CD4-positive, alpha-beta T cell treated with Interferon gamma for 1 hour (primary cell): ENCODE data around the gene FYN.
A peak's percentile ranks its signal among the peaks of the same experiment; 100 is the strongest.
"Not testable (repeated sequence)": the region's sequence is repeated elsewhere in the genome, so short reads cannot be mapped to it uniquely, and the experiment has no call there.

Experiments used
- DNase-seq: peaks from one replicate; pipeline ENCODE4 v3.0.0-alpha.2; 2020

The FYN gene

GRCh38 chr6:111648100-111648499 lies 225.2 kb downstream of the FYN start:
- no peak for DNase-seq

- no peak for DNase-seq
These were observed 226.3 kb downstream of the FYN start for GRCh38 chr6:111646942-111647341.

GRCh38 chr6:111646034-111646433 lies 227.2 kb downstream of the FYN start:
- DNase-seq = no peak

- DNase-seq = no peak
These were observed 228.3 kb downstream of the FYN start for GRCh38 chr6:111644893-111645430.

- peak; percentile 28 for DNase-seq
These were observed 230.6 kb downstream of the FYN start for GRCh38 chr6:111642463-111643158.

GRCh38 chr6:111639266-111639665 lies 234.0 kb downstream of the FYN start:
- no peak for DNase-seq

GRCh38 chr6:111634981-111635380 lies 238.3 kb downstream of the FYN start:
- DNase-seq = not testable (repeated sequence)

- DNase-seq = no peak
These were observed 239.4 kb downstream of the FYN start for GRCh38 chr6:111633822-111634221.

- DNase-seq = no peak
These were observed 240.6 kb downstream of the FYN start for GRCh38 chr6:111632468-111633247.

GRCh38 chr6:111631903-111632460 lies 241.3 kb downstream of the FYN start:
- no peak for DNase-seq

- DNase-seq = no peak
These were observed 242.2 kb downstream of the FYN start for GRCh38 chr6:111631018-111631417.

GRCh38 chr6:111628142-111628850 lies 245.0 kb downstream of the FYN start:
- no peak for DNase-seq

GRCh38 chr6:111626441-111626840 lies 246.8 kb downstream of the FYN start:
- DNase-seq = no peak

- DNase-seq = no peak
These were observed 247.5 kb downstream of the FYN start for GRCh38 chr6:111625461-111626391.

GRCh38 chr6:111625099-111625416 lies 248.2 kb downstream of the FYN start:
- DNase-seq = no peak

- DNase-seq = no peak
These were observed 248.7 kb downstream of the FYN start for GRCh38 chr6:111624401-111625098.

- DNase-seq = no peak
These were observed 250.1 kb downstream of the FYN start for GRCh38 chr6:111623046-111623718.

- no peak for DNase-seq
These were observed 253.1 kb downstream of the FYN start for GRCh38 chr6:111620169-111620568.

GRCh38 chr6:111618407-111618806 lies 254.8 kb downstream of the FYN start:
- DNase-seq = no peak

GRCh38 chr6:111617149-111617548 lies 256.1 kb downstream of the FYN start:
- DNase-seq = no peak
